ENCODE data around the gene CSK.
A peak's percentile ranks its signal among the peaks of the same experiment; 100 is the strongest.
"Not testable (repeated sequence)": the region's sequence is repeated elsewhere in the genome, so short reads cannot be mapped to it uniquely, and the experiment has no call there.

The CSK gene

GRCh38 chr15:74781431-74782258, at the start of gene CSK:
TSS of gene CSK (plus strand) at chr15:74782080. CDS start at chr15:74798298, 16,218 bp downstream.
- DNase-seq (ENCODE audit: low spot score in 2 of 2) (peak; percentile 69 to 71), ATAC-seq (replicated peaks; ENCODE audit: extremely low read depth, poor library complexity, severe bottlenecking) (peak; percentile 52)
- Mint-ChIP-seq H3K4me3 (peak within 1 kb of the TSS; percentile 87), H3K27ac (ENCODE audit: low read depth) (peak within 1 kb of the TSS; percentile 99), H3K9me3 (no peaks in the 10 kb centered on the region), H3K4me1 (peaks cover 85% of the 10 kb centered on the region), H3K36me3 (ENCODE audit: insufficient read depth) (peaks cover 35% of the 10 kb centered on the region), H3K27me3 (no peaks in the 10 kb centered on the region)

GRCh38 chr15:74732846-74733245, 49.0 kb upstream of the CSK start:
- no peak overlapping the region for H3K27ac Mint-ChIP-seq (ENCODE audit: low read depth)
- H3K9me3 Mint-ChIP-seq = no peaks in the 10 kb centered on the region
- H3K4me3 Mint-ChIP-seq = no peak overlapping the region
- no peak for ATAC-seq (replicated peaks; ENCODE audit: extremely low read depth, poor library complexity, severe bottlenecking)
- peaks cover 80% of the 10 kb centered on the region for H3K27me3 Mint-ChIP-seq
- no peaks in the 10 kb centered on the region for H3K36me3 Mint-ChIP-seq (ENCODE audit: insufficient read depth)
- no peak for DNase-seq (ENCODE audit: low spot score in 2 of 2)
- no peaks in the 10 kb centered on the region for H3K4me1 Mint-ChIP-seq

- H3K4me1 Mint-ChIP-seq = no peaks in the 10 kb centered on the region
Measured at GRCh38 chr15:74733269-74733668, 48.6 kb upstream of the CSK start.

GRCh38 chr15:74735305-74735704, 46.6 kb upstream of the CSK start:
- no peaks in the 10 kb centered on the region for H3K9me3 Mint-ChIP-seq

More at GRCh38 chr15:74733269-74733668, 48.6 kb upstream of the CSK start:
- ATAC-seq (replicated peaks; ENCODE audit: extremely low read depth, poor library complexity, severe bottlenecking) = no peak
- Mint-ChIP-seq H3K4me3 (no peak overlapping the region), H3K27me3 (peaks cover 83% of the 10 kb centered on the region), H3K27ac (ENCODE audit: low read depth) (no peak overlapping the region), H3K9me3 (no peaks in the 10 kb centered on the region), H3K36me3 (ENCODE audit: insufficient read depth) (no peaks in the 10 kb centered on the region)
- DNase-seq (ENCODE audit: low spot score in 2 of 2) = no peak

GRCh38 chr15:74738239-74738638, 43.6 kb upstream of the CSK start:
- peaks cover 86% of the 10 kb centered on the region for H3K27me3 Mint-ChIP-seq
- not testable (repeated sequence) for H3K4me1 Mint-ChIP-seq; H3K27ac Mint-ChIP-seq (ENCODE audit: low read depth); H3K36me3 Mint-ChIP-seq (ENCODE audit: insufficient read depth); H3K4me3 Mint-ChIP-seq; ATAC-seq (replicated peaks; ENCODE audit: extremely low read depth, poor library complexity, severe bottlenecking); H3K9me3 Mint-ChIP-seq; DNase-seq (ENCODE audit: low spot score in 2 of 2)

More at GRCh38 chr15:74735305-74735704, 46.6 kb upstream of the CSK start:
- H3K4me1 Mint-ChIP-seq = no peaks in the 10 kb centered on the region
- ATAC-seq (replicated peaks; ENCODE audit: extremely low read depth, poor library complexity, severe bottlenecking) = no peak
- no peak for DNase-seq (ENCODE audit: low spot score in 2 of 2)
- H3K27me3 Mint-ChIP-seq = peaks cover 89% of the 10 kb centered on the region
- H3K27ac Mint-ChIP-seq (ENCODE audit: low read depth) = no peak overlapping the region
- no peak overlapping the region for H3K4me3 Mint-ChIP-seq
- no peaks in the 10 kb centered on the region for H3K36me3 Mint-ChIP-seq (ENCODE audit: insufficient read depth)

GRCh38 chr15:74742422-74742821, 39.5 kb upstream of the CSK start:
- DNase-seq (ENCODE audit: low spot score in 2 of 2) (no peak), ATAC-seq (replicated peaks; ENCODE audit: extremely low read depth, poor library complexity, severe bottlenecking) (no peak)
- no peak overlapping the region for H3K27ac Mint-ChIP-seq (ENCODE audit: low read depth)
- peaks cover 44% of the 10 kb centered on the region for H3K27me3 Mint-ChIP-seq
- H3K4me1 Mint-ChIP-seq = no peaks in the 10 kb centered on the region
- H3K4me3 Mint-ChIP-seq = no peak overlapping the region
- no peaks in the 10 kb centered on the region for H3K36me3 Mint-ChIP-seq (ENCODE audit: insufficient read depth)
- no peaks in the 10 kb centered on the region for H3K9me3 Mint-ChIP-seq

GRCh38 chr15:74746389-74746788, 35.5 kb upstream of the CSK start:
- Mint-ChIP-seq H3K27ac (ENCODE audit: low read depth) (no peak overlapping the region), H3K27me3 (peaks cover 11% of the 10 kb centered on the region), H3K36me3 (ENCODE audit: insufficient read depth) (peaks cover 2% of the 10 kb centered on the region), H3K9me3 (no peaks in the 10 kb centered on the region), H3K4me1 (no peaks in the 10 kb centered on the region), H3K4me3 (no peak overlapping the region)
- ATAC-seq (replicated peaks; ENCODE audit: extremely low read depth, poor library complexity, severe bottlenecking) (no peak), DNase-seq (ENCODE audit: low spot score in 2 of 2) (no peak)

- DNase-seq (ENCODE audit: low spot score in 2 of 2) (no peak), ATAC-seq (replicated peaks; ENCODE audit: extremely low read depth, poor library complexity, severe bottlenecking) (no peak)
- Mint-ChIP-seq H3K9me3 (no peaks in the 10 kb centered on the region), H3K4me3 (no peak within 1 kb of the TSS), H3K4me1 (no peaks in the 10 kb centered on the region), H3K27ac (ENCODE audit: low read depth) (no peak within 1 kb of the TSS), H3K36me3 (ENCODE audit: insufficient read depth) (peaks cover 2% of the 10 kb centered on the region), H3K27me3 (no peaks in the 10 kb centered on the region)
Measured at GRCh38 chr15:74748322-74748946, 33.4 kb upstream of the CSK start, which contains the start of gene CYP1A2. TSS of gene CYP1A2 (plus strand) at chr15:74748845. CDS start at chr15:74749739, 894 bp downstream.

GRCh38 chr15:74749832-74750231, 32.0 kb upstream of the CSK start:
- Mint-ChIP-seq H3K4me1 (no peaks in the 10 kb centered on the region), H3K36me3 (ENCODE audit: insufficient read depth) (peaks cover 2% of the 10 kb centered on the region), H3K4me3 (no peak overlapping the region), H3K27me3 (no peaks in the 10 kb centered on the region), H3K27ac (ENCODE audit: low read depth) (no peak overlapping the region), H3K9me3 (no peaks in the 10 kb centered on the region)
- DNase-seq (ENCODE audit: low spot score in 2 of 2) = no peak
- ATAC-seq (replicated peaks; ENCODE audit: extremely low read depth, poor library complexity, severe bottlenecking) = no peak

- no peaks in the 10 kb centered on the region for H3K9me3 Mint-ChIP-seq
- no peaks in the 10 kb centered on the region for H3K27me3 Mint-ChIP-seq
- H3K27ac Mint-ChIP-seq (ENCODE audit: low read depth) = no peak overlapping the region
Measured at GRCh38 chr15:74750751-74751150, 31.1 kb upstream of the CSK start.

GRCh38 chr15:74752011-74752410, 29.9 kb upstream of the CSK start:
- no peak overlapping the region for H3K27ac Mint-ChIP-seq (ENCODE audit: low read depth)
- H3K4me3 Mint-ChIP-seq = no peak overlapping the region
- DNase-seq (ENCODE audit: low spot score in 2 of 2) (no peak), ATAC-seq (replicated peaks; ENCODE audit: extremely low read depth, poor library complexity, severe bottlenecking) (no peak)
- peaks cover 2% of the 10 kb centered on the region for H3K36me3 Mint-ChIP-seq (ENCODE audit: insufficient read depth)
- H3K9me3 Mint-ChIP-seq = no peaks in the 10 kb centered on the region
- no peaks in the 10 kb centered on the region for H3K27me3 Mint-ChIP-seq
- H3K4me1 Mint-ChIP-seq = no peaks in the 10 kb centered on the region

More at GRCh38 chr15:74750751-74751150, 31.1 kb upstream of the CSK start:
- Mint-ChIP-seq H3K36me3 (ENCODE audit: insufficient read depth) (peaks cover 2% of the 10 kb centered on the region), H3K4me1 (no peaks in the 10 kb centered on the region), H3K4me3 (no peak overlapping the region)
- no peak for ATAC-seq (replicated peaks; ENCODE audit: extremely low read depth, poor library complexity, severe bottlenecking)
- DNase-seq (ENCODE audit: low spot score in 2 of 2) = no peak

GRCh38 chr15:74752531-74752930, 29.3 kb upstream of the CSK start:
- Mint-ChIP-seq H3K27ac (ENCODE audit: low read depth) (no peak overlapping the region), H3K4me1 (no peaks in the 10 kb centered on the region), H3K27me3 (no peaks in the 10 kb centered on the region), H3K36me3 (ENCODE audit: insufficient read depth) (peaks cover 2% of the 10 kb centered on the region), H3K4me3 (no peak overlapping the region), H3K9me3 (no peaks in the 10 kb centered on the region)
- DNase-seq (ENCODE audit: low spot score in 2 of 2) = no peak
- no peak for ATAC-seq (replicated peaks; ENCODE audit: extremely low read depth, poor library complexity, severe bottlenecking)

Data from central memory CD8-positive, alpha-beta T cell (primary cell).